ENCODE measurements around the gene RTEL1. TPM values are rescaled to one million over a fixed set of nuclear protein-coding genes. Genes with fewer than 3 reads are reported as not detected.

The RTEL1 gene
- total RNA-seq, 1 experiment from 2014 or later = 58.0 TPM

GRCh38 chr20:63701329-63702035 is 43.4 kb downstream of the RTEL1 start:
- ChIA-PET CTCF (no interaction called here), POLR2A (interaction anchor here (0.6 to 1.3 kb wide), 3 partner anchors 19 to 164 kb away, joined by 3 read pairs; partner anchors contain the start of gene PTK6), RAD21 (ENCODE audit: low non-redundant PET in 1 of 2, low total read pairs in 2 of 2, uncharacterized antibody in 2 of 2, unreplicated experiment in 2 of 2) (interaction anchor here in 1 of 2 experiments (0.6 kb wide), 1 partner anchor 163 kb away, joined by 8 read pairs; no protein-coding TSS in a partner anchor)
- no peaks in the 10 kb centered on the region for H3K27me3 ChIP-seq (ENCODE audit: insufficient read depth, low read length)
- peaks cover 7 to 25% of the 10 kb centered on the region in 2 experiments; a peak in 3 of 4 replicates for H3K36me3 ChIP-seq (ENCODE audit: control insufficient read depth in 1 of 2, insufficient read depth in 2 of 2, low read length in 2 of 2)
- H2AFZ ChIP-seq (ENCODE audit: low read depth, low read length, poor library complexity, severe bottlenecking) = no peak overlapping the region
- no peak for DNase-seq (ENCODE audit: low read depth, low spot score)
- H3K9ac ChIP-seq (ENCODE audit: low read length) = peak overlapping the region; percentile 71; the same call in 1 of the 2 replicates
- peaks cover 36 to 72% of the 10 kb centered on the region in 2 experiments for H3K4me1 ChIP-seq (ENCODE audit: control insufficient read depth in 1 of 2, insufficient read depth in 2 of 2, low read length in 2 of 2)
- H3K9me3 ChIP-seq (ENCODE audit: control insufficient read depth in 1 of 2, insufficient read depth in 1 of 2, low read depth in 1 of 2, low read length in 2 of 2) = no peaks in the 10 kb centered on the region
- no peak for ATAC-seq
- no peaks in the 10 kb centered on the region for H4K20me1 ChIP-seq (ENCODE audit: insufficient read depth)
- intact Hi-C loops (cut with micrococcal nuclease) = loop anchor here (10.0 kb wide), 1 partner anchor 353 kb away; no protein-coding TSS in a partner anchor
- no TSS peak for BruUV-seq (replicated peaks)
- H3K9me2 ChIP-seq (ENCODE audit: insufficient read depth) = no peaks in the 10 kb centered on the region
- no peak overlapping the region for H3K4me3 ChIP-seq (replicated peaks in 1 of 2; ENCODE audit: low read depth in 1 of 2, low read length in 2 of 2)
- H3K27ac ChIP-seq (ENCODE audit: low read depth, low read length) = peak overlapping the region; percentile 91; the same call in 1 of the 2 replicates
- peak overlapping the region; percentile 19; the same call in 1 of the 2 replicates for H3K4me2 ChIP-seq (ENCODE audit: low read length)
- TF ChIP-seq YY1 (IDR thresholded peaks at IDR 0.05; ENCODE audit: extremely low read depth, insufficient replicate concordance, low read depth, low read length) (no peak), EZH2phosphoT487 (IDR thresholded peaks at IDR 0.05; ENCODE audit: borderline replicate concordance) (no peak), SIN3A (IDR thresholded peaks at IDR 0.05; ENCODE audit: low read depth) (no peak), POLR2A (IDR thresholded peaks at IDR 0.05; ENCODE audit: borderline replicate concordance, extremely low read depth, insufficient read depth, insufficient read length) (peak; percentile 4), SP1 (IDR thresholded peaks at IDR 0.05; ENCODE audit: low read depth) (no peak), ATF3 (IDR thresholded peaks at IDR 0.05) (no peak), ELF1 (IDR thresholded peaks at IDR 0.05; ENCODE audit: borderline replicate concordance, low read depth) (no peak)
- H3K79me2 ChIP-seq (ENCODE audit: insufficient read depth, low read length) = peaks cover 29% of the 10 kb centered on the region

All from HCT116 (cell line).